GM18861 (cell line): ENCODE measurements around the gene GPN1.
"Not testable (repeated sequence)": the region's sequence is repeated elsewhere in the genome, so short reads cannot be mapped to it uniquely, and the experiment has no call there.

ENCODE experiments used
- ATAC-seq: cut with Tn5 transposase; IDR thresholded peaks from one replicate; pipeline ENCODE4 v1.9.1; 2021; ENCODE audit not compliant: unreplicated experiment

The GPN1 gene

DNA sequence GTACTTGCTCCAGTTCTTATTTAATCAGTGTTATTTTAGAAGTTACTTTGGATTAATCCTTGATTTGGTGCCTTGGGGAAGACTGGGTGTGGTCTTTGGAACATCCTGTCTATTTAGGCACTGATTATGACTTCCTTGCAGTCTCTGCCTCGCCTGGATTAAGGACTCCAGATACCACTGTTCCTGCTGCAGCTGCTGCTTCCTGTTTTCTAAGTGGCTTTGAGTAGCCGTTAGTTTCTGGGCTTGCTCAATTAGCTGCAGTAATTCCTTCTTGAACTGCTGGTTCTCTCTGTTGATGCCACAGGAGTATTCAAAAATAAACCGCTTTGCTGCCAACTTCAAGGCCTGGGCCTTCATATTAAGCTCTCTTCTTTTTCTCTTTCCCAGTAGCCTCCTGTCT, 1.9 kb upstream of the GPN1 start:
- not testable (repeated sequence) for ATAC-seq

DNA sequence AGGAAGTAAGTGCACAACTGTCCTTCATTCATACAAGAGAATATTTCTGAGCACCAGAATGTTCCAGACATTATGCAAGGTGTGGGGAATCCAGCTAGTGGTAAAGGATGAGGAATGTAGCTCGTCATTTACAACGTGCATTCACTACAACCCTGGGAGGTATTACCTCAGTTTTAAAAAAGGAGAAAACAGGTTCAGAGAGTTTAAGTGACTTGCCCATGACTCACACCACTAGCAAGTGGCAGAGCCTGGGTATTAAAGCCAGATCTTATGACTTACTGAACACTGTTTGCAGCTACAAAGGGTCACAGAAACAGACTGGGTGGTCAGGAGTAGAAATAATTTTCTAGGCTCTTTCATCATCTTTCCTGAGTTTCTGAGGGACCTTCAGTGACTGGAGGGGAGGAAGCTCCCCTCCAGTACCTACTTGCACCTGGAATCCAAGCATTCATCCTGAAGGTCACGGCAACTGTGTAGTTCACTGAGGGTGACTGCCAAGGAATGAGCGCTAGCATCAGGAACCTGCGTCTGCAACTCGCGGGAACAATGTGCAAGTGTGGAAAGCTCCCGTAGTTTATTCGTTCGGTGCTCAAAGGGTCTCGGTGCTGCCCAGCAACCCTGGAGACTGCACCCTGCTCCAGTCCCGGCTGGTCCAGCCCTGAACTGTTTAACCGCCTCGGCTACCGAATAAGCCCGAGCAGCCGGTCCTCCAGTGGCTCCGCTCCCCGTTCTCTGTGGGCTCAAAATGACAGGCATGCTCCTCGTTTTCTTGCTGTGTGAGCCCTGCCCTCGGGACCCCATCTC, 685 bp upstream of the GPN1 start:
- ATAC-seq, result no peak

DNA sequence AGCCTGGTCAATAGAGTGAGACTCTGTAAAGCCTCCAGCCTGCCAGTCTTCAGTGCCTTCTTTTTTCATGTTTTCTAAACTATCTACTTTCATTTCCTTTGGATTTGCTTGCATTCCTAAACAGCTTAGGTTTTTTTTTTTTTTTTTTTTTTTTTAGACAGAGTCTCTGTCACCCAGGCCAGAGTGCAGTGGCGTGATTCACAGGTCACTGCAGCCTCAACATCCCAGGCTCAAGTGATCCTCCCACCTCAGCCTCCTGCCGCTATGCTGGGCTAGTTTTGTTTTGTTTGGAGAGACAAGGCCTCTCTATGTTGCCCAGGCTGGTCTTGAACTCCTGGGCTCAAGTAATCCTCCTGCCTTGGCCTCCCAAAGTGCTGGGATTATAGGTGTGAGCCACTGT, 1.4 kb downstream of the GPN1 start:
- not testable (repeated sequence) for ATAC-seq

DNA sequence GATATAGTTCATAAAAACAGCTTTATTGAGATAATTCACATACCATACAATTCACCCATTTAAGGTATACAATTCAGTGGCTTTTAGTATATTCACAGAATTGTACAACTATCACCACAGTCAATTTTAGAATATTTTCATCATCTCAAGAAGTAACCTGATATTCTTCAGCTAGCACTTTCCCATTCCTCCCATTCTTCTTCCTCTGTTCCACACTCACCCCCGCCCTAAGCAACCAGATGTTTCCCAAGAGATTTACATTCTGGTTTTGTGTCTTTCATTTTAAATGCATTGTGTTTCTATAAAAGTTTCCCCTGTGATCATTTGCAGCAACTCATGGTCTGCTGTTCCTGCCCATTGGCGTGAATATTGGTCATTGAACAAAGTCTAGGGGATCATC, 5.4 kb downstream of the GPN1 start:
- no peak for ATAC-seq

DNA sequence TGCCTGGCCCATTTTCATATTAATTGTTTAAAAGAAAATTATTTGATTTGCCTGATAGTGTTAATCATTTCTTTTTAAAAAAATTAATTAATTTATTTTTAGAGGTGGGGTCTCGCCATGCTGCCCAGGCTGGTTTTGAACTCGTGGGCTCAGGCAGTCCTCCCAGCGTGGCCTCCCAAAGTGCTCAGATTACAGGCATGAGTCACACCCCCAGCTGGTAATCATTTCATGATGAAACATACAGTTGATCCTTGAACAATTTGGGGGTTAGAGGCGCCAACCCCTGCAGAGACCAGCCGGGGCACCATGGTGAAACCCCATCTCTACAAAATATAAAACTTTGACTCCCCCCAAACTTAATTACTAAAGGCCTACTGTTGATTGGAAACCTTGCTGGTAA, 7.9 kb downstream of the GPN1 start:
- no peak for ATAC-seq

DNA sequence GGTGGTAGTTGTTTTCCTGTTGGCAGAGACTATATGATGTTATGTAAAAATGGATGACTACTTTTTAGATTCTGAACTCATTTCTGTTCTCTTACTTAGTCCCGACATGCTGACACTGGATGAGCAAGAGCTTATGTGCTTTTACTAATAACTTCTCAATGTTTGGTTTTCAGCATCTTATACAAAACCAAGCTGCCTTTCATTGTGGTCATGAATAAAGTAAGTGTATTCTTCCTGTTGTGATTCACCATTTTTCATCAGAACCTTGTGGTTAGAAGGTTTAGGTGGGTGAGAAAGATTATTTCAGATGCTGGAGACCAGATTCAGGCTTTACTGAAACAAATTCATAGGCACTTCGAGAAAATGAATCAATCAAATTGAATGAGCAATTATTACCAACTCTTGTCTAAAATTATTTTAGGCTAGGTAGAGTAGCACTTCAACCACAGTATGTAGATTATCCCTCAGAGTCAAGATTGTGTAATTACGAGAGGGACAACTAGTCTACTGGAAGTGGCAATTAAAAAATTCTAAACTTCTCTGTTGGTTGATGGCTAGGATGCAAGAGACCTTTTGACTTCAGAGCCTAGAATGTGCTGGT, 9.3 kb downstream of the GPN1 start:
- ATAC-seq, result no peak

DNA sequence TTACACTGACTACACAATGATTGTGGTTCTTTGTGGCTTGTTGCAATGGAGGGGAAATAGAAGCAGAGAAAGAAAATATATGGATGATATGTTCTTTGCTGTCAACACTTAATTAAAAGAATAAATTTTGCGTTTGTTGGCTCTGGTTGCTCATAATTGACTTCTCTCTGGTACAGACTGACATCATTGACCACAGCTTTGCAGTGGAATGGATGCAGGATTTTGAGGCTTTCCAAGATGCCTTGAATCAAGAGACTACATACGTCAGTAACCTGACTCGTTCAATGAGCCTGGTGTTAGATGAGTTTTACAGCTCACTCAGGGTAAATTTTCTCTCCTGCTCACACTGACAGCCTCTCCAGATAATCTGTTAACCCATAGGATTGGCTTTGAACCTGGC, 9.9 kb downstream of the GPN1 start:
- no peak for ATAC-seq

DNA sequence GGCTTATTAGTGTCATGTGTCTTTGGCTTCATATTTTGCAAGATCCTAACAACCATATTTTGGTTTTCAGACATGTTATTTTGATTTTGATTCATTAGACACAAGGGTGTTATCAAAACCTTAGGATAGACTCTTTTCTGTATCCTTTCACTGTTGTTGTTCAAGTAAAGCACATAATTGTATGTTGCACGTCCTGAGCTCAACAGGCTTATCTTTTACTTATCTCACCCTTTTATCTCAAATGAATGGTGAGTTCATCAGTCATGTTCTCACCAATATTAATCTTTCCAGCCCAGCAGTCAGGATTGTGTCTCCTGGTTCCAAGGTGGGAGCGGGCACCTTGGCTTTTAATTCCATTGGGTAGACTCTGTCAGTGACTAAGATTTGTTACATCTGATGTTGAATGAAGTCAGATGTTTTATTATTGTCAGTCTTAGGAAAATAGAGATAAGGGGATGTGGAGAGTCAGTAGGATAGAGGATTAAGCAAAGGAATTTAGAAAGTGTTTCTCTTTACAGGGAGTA, 11.9 kb downstream of the GPN1 start:
- no peak for ATAC-seq

DNA sequence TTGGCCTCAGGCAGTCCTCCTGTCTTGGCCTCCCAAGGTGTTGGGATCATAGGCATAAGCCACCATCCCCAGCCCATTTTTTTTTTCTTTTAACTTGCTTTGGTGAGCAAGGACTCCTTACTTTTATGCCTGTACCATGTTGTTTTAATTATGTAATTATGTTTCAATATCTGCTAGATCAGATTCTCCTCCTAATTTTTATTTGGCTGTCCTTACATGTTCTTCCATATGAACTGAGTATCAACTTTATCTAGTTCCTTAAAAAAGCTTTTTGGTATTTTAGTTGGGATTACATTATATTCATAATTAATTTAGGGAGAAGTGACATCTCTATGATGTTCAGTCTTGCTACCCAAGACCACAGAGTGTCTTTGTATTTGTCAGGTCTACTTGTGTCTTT, 16.3 kb downstream of the GPN1 start:
- ATAC-seq, result no peak

DNA sequence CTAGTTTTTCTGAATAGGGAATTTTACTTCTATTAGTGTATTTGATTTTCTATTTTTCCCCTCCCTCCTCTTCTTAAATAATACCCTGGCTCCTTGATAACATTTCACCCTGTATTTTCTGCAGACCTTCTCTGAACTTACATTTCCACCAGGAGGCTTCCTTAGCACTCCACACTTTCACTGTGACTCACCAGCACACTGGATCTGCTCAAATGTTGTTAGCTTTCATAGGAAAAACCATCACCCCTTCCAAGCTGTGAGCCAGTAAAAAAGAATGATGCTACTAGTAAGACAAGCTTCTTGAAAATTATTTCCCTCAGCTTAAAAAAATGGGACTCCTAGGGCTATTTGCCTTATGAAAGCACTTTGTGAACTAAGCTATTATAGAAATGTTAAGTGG, 18.4 kb downstream of the GPN1 start:
- no peak for ATAC-seq

DNA sequence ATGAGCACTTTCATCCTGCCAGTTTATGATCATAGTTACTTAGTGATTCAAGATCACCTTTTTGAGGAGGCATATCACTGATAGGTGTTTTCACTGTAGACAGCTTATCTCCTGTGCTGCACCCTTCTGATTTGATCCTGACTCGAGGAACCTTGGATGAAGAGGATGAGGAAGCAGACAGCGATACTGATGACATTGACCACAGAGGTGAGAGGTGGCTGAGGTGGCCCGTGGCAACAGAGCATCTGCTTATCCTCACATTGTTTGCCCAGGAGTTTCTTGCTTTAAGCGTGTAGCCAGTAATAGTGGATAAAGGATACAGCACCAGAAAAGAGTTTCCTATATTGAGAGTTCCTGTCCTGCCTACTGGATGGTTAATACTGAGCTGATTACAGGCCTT, 18.9 kb downstream of the GPN1 start:
- ATAC-seq, result no peak

DNA sequence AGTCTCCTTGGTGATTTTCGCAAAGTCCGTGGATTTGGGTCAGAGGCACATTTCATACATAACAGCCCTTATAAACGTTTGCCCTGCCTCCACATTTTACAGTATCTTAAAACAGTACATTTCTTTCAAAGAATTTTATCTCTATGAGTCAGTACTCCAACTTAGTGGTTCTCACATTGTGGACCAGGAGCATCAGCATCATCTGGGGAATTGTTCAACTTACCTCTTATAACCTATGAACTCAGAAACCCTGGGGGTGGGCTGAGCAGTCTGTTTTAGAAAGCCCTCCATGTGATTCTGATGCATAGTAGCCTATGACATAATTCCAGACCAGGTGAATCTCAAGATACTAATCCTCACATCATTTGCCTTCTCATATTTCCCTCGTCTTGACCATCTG, 22.2 kb downstream of the GPN1 start:
- ATAC-seq, result no peak

DNA sequence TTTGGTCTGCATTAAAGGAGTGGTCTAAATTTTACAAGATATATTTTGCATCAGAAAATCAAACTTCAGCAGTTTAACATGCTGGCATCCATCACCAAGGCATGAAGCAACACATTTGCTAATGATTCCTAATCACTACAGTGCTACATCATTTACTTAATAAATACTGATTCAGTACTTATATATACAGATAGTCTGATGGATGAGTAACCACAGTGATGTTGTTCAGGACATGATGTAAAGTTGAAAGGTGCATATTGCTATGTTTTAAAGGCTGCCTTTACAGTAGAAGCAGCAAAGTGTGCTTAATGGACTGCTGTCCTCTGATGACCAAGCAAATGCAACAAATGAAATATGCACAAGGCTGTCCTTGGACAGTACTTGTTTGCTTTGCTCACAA, 23.5 kb downstream of the GPN1 start:
- ATAC-seq, result no peak

DNA sequence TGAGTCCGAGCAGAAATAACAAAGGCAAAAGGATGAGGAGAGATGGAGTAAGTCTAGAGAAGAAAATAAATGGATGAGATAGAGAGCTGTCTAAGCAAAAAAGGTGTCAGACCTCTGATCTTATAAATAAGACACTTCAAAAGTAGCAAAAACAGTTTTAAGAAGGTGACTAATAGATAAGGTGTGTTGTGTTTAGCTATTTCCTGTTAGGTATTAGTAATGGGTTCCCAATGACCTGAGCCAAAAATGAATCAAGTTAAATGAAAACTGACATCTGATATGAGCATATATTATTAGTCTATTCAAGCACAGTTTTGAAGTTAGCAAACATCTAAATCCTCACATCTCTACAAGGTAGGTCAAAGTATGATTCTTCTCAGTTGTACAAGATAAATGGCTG, 23.9 kb downstream of the GPN1 start:
- no peak for ATAC-seq

DNA sequence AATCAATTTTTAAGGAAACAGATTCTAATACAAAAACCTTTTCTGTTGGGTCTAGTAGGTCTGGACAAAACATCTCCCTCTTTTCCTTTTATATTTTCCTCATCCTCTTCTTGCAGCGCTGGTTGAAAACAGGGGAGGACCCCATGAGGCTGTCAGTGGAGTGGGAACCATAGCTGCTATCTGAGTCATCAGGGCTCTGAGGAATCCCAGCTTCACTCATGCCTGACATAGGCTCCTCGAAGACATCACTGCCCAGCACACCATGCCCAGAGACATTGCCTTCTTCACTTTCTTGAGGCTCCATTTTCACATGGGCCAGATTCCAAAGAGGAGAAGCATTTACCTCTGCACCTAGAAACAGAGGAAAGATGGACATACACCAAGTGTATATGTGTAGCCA, 24.5 kb downstream of the GPN1 start:
- ATAC-seq, result no peak

DNA sequence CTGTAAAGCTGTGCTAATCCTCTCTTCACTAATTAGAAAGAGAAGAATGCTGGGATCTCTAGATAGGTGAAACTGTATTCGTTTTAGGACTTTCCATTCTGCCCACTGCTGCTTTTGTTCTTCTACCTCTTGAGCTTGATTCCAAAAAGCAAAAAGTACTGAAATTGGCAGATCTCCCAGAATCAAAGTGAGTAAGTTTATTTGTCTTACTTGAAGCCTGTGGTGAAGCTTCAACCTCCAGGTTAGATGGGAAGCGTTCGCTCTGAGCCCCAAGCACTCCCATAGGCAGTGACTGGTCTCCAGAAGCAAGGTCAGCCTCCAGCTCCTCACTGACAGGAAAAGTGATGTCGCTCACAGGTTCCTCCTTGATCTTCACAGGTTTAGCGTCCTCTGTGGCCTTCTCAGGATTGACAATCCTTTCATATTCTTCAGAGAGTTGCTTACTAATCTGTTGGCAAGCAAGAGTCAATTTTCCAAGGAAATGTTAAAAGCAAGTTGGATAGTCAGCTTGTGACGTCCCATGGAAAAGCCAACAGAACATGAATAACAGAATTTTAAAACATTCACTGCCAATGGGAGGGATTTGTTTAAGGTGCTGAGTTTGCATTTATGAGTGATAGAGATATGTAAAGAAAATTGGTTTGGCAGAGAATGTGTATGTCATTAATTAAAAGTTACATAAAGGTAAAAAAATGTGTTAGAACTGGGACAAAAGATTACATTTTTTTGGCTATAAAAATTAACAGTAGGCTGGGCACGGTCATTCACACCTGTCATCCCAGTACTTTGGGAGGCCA, 26.5 kb downstream of the GPN1 start:
- no peak for ATAC-seq

DNA sequence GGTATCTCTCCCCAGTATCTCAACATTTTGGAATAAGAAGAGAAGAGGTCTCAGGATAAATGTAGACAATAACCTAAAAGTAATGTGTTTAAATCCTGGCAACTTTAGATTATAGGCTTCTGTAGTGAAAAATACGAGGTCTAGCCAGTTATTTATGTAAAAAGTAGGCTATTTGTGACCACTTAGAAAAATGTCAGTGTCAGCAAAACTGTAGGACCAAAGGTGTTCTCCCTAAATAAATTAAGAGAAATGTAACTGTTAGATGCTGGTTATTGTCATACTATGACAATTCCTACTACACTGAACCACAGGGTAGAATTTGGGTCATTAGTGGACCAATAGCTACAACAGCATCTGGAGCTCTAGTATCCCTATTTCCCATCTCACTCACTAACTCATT, 32.5 kb downstream of the GPN1 start:
- ATAC-seq, result no peak

DNA sequence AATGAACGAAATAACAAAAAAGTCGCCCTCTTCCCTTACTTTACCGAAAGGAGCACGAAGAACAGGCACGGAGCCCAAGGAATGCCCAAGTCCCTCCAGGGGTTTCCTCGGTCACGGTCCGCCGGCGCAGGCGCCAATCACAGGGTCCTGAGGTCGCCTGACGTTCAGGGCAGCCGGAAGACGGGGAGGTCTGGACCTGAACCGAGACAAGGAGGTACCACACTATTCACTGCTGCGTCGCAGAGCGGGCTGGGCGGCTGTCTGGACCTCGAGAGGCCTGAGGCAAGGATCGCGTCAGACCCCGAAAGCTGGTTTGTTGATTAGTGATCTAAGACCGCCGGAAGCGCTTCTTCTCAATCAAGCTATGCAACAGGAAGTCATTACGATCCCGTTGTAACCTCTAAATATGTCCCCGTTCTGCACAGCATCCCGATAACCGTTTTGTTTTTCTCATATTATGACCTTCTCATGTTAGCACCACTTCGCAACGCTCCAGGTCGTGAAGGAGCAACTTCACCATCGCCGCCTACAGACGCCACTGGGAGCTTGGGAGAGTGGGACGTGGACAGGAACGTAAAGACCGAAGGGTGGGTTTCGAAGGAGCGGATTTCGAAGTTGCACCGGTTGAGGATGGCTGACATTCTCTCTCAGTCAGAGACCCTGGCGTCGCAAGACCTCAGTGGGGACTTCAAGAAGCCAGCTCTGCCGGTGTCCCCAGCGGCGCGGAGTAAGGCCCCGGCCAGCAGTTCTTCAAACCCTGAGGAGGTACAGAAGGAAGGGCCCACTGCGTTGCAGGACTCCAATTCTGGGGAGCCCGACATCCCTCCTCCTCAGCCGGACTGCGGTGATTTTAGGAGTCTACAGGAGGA, 34.7 kb downstream of the GPN1 start, which contains the start of the genes SLC4A1AP and SUPT7L:
TSS of gene SLC4A1AP (plus strand) at position 605 of the 869 bp plus-strand sequence. CDS start at position 631, 26 bp downstream.
TSS of gene SUPT7L (minus strand) at position 330 of the 869 bp plus-strand sequence. CDS start 1,422 bp downstream, outside the sequence.
- ATAC-seq, result peak; percentile 53

DNA sequence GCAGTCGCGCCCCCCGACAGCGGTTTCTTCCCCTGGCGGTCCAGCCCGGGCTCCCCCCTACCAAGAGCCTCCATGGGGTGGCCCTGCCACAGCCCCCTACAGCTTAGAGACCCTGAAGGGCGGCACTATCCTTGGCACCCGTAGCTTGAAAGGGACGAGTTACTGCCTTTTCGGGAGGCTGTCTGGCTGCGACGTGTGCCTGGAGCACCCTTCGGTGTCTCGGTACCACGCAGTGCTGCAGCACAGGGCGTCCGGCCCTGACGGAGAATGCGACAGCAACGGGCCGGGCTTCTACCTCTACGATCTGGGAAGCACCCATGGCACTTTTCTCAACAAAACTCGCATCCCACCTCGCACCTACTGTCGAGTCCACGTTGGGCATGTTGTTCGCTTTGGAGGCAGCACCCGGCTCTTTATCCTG, 35.3 kb downstream of the GPN1 start:
- ATAC-seq, result peak; percentile 24

DNA sequence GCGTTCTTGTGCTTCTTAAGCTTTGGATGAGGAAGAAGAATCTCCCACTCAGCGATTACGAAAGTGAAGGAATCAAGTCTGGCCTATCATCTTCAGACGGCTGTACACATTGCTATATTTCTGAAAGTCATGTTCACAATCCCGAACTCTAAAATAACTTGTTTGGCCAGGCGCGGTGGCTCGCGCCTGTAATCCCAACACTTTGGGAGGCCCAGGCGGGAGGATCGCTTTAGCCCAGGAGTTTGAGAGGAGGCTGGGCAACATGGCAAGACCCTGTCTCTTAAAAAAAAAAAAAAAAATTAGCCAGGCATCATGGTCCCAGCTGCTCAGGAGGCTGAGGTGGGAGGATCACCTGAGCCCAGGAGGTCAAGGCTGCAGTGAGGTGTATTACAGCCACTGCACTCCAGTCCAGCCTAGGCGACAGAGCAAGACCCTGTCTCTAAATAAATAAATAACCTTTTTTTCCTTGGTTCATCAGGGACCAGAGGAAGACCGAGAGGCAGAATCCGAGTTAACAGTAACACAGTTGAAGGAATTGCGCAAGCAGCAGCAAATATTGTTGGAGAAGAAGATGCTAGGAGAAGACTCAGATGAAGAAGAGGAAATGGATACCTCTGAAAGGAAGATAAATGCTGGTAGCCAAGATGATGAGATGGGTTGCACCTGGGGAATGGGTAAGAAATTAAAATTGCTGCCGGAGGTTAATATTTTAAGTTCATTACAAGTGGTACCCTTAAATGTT, 35.9 kb downstream of the GPN1 start:
- ATAC-seq, result no peak
